K562 (cell line): ENCODE data around the gene CCDC9B.

Experiments
- ELF2 ChIP-seq: fragments of 250-450 bp; sonication (Bioruptor Pico); IDR thresholded peaks from 2 replicates; pipeline ENCODE4 v1.5.0; 2021; ENCODE audit warnings: mild to moderate bottlenecking
- KAT2B ChIP-seq: IDR thresholded peaks from one replicate; pipeline ENCODE4 v1.6.1; 2012; ENCODE audit warnings: low read depth, mild to moderate bottlenecking, control low read depth, inconsistent platforms, low read length, moderate library complexity
- KDM5B ChIP-seq: fragments of 200-600 bp; sonication (generic); IDR thresholded peaks from 2 replicates; pipeline ENCODE4 v1.6.1; 2012; ENCODE audit warnings: low read depth, mild to moderate bottlenecking, moderate library complexity, low read length, control low read depth, inconsistent platforms; ENCODE audit not compliant: insufficient replicate concordance
- PHF20 ChIP-seq: fragments of 450-650 bp; IDR thresholded peaks from 2 replicates; pipeline ENCODE4 v1.6.1; 2018; ENCODE audit not compliant: partially characterized antibody
- SMARCA5 ChIP-seq: fragments of 450-650 bp; IDR thresholded peaks from 2 replicates; pipeline ENCODE4 v1.6.1; 2016
- ZBTB34 ChIP-seq: fragments of 250-450 bp; sonication (Bioruptor Pico); IDR thresholded peaks from 2 replicates; pipeline ENCODE4 v1.8.0; 2021; ENCODE audit warnings: mild to moderate bottlenecking, moderate library complexity
- ZNF280B ChIP-seq: fragments of 250-450 bp; sonication (Bioruptor Pico); IDR thresholded peaks from 2 replicates; pipeline ENCODE4 v1.5.1; 2021; ENCODE audit warnings: mild to moderate bottlenecking

- TF ChIP-seq PHF20 (no peak), ELF2 (CRISPR knock-in tag) (no peak), ZNF280B (CRISPR knock-in tag) (no peak), KDM5B (no peak), SMARCA5 (0 out of 2 replicates have a peak, but pooled peaks have one; percentile 48), ZBTB34 (no peak), KAT2B (no peak)
Observed at GRCh38 chr15:40310001-40310959, 30.5 kb downstream of the CCDC9B start.
